GM12872 (cell line): ENCODE data around the gene TMEM255A.

Source experiments
- TF ChIP-seq, protein P1 (sequence below): IDR thresholded peaks from 3 replicates; pipeline ENCODE4 v1.5.1; 2011; ENCODE audit warnings: low read depth, mild to moderate bottlenecking, low read length, moderate library complexity; ENCODE audit not compliant: insufficient read depth

Gene TMEM255A

DNA sequence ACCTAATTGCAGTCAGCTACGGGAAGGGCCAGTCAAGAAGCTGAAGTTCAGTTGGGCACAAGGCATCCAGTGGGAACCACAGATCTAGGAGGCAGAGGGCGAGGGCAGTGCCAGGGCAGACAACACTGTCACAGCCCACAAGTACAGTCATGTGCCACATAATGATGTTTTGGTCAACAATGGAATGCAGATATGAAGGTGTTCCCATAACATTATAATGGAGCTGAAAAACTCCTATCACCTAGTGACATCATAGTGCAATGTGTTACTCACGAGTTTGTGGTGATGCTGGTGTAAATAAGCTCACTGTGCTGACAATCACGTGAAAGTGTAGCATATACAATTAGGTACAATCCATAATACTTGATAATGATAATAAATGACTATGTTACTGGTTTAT is 4.5 kb upstream of the TMEM255A start:
- TF ChIP-seq, protein P1, sequence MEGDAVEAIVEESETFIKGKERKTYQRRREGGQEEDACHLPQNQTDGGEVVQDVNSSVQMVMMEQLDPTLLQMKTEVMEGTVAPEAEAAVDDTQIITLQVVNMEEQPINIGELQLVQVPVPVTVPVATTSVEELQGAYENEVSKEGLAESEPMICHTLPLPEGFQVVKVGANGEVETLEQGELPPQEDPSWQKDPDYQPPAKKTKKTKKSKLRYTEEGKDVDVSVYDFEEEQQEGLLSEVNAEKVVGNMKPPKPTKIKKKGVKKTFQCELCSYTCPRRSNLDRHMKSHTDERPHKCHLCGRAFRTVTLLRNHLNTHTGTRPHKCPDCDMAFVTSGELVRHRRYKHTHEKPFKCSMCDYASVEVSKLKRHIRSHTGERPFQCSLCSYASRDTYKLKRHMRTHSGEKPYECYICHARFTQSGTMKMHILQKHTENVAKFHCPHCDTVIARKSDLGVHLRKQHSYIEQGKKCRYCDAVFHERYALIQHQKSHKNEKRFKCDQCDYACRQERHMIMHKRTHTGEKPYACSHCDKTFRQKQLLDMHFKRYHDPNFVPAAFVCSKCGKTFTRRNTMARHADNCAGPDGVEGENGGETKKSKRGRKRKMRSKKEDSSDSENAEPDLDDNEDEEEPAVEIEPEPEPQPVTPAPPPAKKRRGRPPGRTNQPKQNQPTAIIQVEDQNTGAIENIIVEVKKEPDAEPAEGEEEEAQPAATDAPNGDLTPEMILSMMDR = no peak

DNA sequence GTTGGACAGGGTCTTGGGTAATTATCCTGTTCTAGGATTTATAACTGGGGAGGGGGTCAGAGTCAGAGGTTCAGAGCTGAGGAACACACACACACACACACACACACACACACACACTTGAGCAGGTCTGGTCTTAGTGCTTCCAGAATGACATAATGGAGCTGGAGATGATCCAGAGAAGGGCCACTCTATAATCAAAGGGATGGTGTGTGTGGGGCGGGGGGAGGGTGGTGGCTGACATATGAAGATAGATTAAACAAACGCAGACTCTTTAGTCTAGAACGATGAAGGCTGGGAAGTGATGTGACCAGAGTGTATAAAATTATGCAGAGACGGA is 434 bp upstream of the TMEM255A start:
- TF ChIP-seq, protein P1 = no peak

DNA sequence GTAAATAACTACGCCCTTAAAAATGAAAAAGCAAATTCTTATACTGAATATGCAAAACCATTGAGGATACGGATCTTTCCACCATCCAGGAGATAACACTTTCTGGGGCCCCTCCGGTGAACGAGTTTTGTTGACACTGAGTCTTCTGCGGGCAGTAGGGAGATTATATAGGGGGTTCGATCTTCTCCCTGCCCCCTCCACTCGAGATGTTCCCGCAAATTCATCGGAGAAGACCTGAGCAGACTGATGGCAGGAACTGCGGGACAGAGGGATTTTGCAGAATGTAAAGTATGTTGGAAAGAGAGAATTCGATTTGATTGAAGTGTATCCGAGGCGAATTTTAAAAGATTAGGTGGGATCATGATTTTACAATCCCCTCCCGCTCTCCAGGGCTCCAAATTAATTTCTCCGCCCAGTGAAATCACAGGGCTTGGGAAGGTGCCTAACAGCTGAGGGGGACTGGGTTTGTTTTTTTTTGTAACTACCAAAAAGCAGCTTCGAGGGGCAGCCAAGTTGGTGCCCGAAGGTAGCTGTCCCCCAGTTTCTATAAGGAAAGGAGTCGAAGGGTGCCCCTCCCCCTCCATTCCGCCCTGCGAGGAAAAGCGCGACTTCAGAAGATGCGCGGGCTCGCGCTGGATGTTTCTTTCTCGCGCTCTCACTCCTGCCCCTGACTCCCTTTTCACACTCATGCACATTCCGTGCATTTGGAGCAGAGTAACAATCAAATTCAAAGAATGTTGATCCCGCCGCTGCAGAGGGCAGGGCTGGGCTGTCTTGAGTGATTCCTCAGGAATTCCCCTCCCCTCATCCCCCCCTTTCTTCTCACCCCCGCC is 1.2 kb downstream of the TMEM255A start:
- TF ChIP-seq, protein P1 = no peak

DNA sequence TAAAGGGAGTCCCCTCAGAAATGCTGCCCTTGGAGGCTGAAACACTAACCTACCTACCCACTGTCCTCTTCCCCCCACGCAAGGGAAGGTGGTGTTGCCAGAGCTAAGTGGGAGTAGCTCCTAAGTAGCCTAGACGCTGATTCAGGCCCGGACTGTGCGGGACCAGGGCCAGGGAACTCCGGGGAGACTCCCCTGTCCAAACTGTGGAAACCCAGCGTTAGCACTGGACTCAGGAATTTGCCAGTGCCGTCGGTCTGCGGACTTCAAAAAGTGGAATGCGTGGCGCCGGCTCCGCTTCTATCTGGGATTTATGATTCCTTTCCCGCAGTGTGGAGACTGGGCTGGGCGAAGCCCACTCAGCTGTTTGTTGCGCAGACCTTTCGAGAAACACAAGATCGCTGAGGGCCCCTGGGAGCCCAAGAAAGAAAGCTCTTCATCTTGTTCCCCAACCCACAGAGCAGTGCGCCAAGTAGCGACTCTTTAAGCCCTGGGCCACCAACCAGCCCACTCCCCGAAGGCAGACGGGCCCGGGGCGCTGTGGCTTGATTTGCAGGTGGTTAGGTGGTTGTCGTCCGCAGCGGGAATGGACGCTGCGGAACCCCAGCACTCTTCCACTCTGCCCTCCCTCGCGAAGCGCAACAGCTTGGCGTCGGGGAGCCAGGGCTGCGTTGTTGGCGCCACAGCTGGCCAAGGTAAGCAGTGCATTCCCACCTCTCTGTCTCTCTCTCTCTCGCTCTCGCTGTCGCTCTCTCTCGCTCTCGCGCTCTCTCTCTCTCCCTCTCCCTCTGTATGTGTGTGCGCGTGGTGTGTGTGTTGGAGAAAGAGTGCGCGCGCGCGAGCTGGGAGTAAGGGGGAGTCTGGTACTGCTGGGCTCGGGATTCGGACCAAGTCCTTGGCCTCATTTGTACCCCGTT is 2.0 kb downstream of the TMEM255A start:
- TF ChIP-seq, protein P1 = peak; percentile 87

DNA sequence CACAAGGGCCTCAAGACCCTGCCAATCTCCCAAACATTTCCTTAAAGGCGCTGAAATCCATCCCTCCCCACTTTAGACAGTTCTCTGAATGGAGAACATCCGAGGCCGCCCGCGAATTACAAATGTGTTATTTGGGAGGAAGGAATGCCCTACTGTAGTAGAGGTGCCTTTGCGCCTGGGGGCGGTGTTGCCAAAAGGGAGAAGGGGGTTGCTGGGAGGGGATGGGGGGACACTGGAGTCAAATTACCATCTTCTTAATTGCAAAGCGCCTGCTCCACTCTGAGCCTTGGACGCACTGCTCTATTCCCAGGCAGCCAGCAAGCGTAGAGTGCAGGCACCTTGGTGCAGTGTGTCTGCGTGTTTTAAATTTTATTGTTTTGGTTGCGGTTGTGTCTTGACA is 2.7 kb downstream of the TMEM255A start:
- TF ChIP-seq, protein P1 = 0 out of 3 replicates have a peak, but pooled peaks have one; percentile 17

DNA sequence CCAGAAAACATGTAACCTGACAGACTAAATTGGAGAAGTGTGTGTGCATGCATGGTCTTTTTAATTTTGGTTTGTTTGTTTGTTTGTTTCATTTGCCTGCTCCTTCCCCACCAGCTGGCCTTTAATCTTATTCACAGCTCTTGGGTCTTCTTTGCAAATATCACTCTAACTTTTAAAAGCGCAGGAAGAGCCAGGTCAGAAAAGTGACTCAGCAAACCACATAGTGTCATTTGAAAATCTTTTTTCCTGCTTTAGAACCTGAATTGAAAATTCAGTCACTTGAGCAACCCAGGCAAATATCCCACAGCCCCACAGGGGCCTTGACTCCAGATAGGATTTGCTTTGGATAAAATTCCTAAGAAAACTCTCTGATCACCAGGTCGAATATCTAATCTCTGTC is 4.6 kb downstream of the TMEM255A start:
- TF ChIP-seq, protein P1 = no peak

DNA sequence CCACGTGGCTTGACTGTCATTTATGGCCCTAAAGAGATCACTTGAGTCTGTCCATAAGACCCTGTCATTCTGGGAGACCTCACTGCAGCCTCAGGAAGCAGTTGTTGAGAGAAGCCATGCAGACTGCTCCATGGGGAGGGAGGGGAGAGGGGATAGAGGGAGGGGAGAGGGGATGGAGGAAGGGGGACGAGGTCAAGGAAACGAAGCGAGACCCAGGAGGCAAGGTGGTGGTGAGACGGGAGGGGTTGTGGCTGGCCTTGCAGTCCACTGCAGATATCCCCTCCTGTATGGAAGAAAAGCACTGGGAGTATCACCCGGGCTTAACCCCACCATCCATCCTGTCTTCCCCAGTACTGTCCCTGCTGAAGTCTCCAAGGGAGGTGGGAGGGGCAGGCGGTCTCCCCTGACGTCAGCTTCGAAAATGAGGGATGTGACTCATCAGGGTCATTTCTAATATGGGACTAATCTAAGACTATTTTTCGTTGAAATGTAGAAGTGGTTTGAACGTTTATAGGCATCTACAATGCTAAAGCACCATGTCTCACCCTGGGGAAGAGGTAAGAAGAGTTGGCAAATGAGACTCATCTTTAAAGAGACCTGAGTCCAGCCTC is 5.6 kb downstream of the TMEM255A start:
- TF ChIP-seq, protein P1 = no peak
